ENCODE measurements around the gene MDN1. TPM values are rescaled to one million over a fixed set of nuclear protein-coding genes. Genes with fewer than 3 reads are reported as not detected.

The MDN1 gene
- total RNA-seq, 4 donors from 2014 or later: 23.3 to 41.3 (median 24.5) TPM

DNA sequence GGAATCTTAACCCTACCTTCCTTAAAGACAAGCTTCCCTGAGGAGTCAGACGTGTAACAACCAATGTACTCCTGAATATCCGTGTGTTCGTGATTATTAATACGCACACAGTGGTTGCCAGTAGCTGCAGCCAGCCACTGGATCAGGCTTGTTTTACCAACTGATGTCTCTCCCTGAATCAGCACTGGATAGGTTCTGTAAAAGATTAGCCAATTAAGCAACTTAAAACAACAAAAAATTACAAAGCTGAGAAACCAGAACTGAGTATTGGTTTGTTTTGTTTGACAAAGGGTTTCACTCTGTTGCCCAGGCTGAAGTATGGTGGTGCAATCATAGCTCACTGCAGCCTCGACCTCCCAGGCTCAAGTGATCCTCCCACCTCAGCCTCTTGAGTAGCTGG is 69.3 kb downstream of the MDN1 start:
- TF ChIP-seq, protein P1, sequence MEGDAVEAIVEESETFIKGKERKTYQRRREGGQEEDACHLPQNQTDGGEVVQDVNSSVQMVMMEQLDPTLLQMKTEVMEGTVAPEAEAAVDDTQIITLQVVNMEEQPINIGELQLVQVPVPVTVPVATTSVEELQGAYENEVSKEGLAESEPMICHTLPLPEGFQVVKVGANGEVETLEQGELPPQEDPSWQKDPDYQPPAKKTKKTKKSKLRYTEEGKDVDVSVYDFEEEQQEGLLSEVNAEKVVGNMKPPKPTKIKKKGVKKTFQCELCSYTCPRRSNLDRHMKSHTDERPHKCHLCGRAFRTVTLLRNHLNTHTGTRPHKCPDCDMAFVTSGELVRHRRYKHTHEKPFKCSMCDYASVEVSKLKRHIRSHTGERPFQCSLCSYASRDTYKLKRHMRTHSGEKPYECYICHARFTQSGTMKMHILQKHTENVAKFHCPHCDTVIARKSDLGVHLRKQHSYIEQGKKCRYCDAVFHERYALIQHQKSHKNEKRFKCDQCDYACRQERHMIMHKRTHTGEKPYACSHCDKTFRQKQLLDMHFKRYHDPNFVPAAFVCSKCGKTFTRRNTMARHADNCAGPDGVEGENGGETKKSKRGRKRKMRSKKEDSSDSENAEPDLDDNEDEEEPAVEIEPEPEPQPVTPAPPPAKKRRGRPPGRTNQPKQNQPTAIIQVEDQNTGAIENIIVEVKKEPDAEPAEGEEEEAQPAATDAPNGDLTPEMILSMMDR (IDR thresholded peaks at IDR 0.05; ENCODE audit: low read depth): no peak

DNA sequence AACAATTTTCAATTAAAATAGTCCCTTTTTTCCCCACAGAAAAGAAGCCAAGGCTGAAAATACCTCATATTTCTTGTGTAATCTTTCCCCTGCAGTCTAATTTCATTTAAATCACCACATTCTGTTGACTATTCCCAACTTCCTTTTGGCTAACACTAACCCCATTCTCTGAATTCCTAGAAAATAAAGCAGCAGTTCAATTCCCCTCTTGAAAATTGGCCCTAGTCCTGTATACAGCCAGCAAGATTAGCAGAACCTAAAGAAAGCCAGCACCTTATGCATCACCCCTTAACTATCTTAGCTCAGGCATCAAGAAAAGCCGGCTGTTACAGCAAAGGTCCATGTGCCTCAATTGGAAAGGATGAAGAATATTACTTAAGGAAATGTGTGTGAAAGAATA is 69.7 kb downstream of the MDN1 start:
- TF ChIP-seq, protein P1 (IDR thresholded peaks at IDR 0.05; ENCODE audit: low read depth): no peak

DNA sequence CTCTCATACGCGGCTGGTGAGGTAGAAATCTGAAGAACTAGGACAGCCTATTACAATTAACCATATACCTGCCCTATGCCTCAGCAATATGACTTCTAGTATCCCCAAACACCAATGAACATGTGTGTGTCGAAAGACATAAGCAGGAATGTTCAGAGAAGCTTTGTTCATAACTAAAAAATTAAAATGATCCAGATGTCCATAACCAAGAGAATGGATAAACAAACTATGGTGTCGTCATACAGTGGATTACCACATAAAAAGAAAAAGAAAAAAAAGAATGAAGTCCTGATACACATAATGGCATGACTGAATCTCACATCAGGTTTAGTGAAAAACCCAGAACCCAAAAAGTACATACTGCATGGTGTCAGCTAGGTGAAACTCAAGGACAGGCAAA is 73.9 kb downstream of the MDN1 start:
- TF ChIP-seq, protein P1 (IDR thresholded peaks at IDR 0.05; ENCODE audit: low read depth): no peak

DNA sequence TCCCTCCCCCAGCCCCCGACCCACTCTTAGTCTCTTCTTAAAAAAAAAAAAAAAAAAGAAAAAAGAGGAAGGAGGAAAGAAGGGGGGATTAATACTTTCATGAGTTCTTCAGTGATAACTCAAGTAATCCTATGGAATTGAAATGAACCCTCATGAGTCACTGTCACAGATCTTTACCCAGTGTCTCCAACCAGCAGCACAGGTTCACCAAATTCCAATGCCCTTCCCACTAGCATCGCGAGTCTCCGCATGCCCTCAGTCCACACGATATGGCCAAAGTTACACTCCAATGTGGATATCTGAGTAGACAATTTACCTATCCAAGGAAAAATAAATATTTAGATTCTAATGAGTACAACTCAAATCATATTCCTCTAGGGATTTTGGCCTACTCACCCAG is 74.5 kb downstream of the MDN1 start:
- TF ChIP-seq, protein P1 (IDR thresholded peaks at IDR 0.05; ENCODE audit: low read depth): no peak

DNA sequence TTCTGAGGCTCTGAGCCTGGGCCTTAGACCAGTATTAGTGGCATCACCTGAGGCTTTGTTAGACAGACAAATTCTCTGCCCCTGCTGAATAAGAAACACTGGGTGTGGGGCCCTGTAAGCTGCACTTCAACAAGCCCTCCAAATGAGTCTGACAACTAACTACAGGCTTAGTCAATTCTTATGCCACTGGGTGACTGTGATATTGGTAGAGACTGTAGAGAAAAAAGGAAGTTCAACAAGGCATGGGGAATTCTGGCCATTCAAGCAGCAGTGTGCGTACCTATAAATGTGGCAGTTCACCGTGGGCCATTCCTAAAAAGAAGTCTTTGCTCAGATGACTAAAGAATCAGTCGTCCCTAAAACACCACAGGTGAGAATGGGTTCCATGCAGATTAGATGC is 82.7 kb downstream of the MDN1 start:
- TF ChIP-seq, protein P1 (IDR thresholded peaks at IDR 0.05; ENCODE audit: low read depth): no peak

DNA sequence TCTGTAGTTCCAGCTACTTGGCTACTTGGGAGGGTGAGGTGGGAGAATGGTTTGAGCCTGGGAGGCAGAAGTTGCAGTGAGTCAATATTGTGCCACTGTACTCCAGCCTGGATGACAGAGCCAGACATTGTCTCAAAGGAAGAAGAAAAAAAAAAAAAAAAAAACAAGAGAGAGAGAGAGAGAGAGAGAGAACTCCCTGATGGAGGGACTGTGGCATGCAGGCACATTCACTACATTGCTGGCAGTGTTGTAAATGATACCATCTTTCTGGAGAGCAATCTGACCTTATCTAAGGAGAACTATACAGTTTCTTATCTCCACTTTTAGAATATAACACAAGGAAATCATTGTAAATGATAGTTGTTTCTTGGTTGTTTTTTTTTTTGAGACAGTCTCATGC is 85.1 kb downstream of the MDN1 start:
- TF ChIP-seq, protein P1 (IDR thresholded peaks at IDR 0.05; ENCODE audit: low read depth): no peak

DNA sequence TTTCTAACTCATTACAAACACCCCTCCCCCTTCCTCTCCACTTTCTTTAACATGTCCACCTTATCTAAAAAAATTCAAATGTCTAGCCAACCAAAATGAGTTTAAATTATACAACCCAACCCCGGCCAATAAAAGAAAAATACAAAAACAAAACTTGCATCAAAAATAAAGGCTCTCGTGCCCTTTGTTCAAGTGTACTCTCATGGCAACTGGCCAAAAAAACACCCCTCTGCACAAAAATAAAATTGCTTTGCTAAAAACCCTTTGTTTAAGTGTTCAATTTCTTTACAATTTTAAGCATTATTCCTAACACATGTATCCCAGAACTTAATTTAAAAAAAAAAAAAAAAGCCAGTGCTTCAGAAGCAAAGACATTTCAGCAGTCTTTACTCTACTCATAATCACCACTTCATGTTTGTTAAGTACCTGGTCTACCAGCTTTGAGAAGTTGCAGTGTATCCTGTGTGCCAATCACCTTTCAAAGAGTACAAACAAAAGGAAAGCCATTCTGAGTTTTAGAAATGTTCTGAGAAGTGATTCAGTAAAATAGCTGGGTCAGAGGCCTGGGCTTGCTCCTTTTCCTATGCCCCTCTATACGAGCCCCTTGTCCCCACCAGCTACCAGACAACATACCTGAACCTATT is 87.5 kb downstream of the MDN1 start:
- TF ChIP-seq, protein P1 (IDR thresholded peaks at IDR 0.05; ENCODE audit: low read depth): no peak

Data from subcutaneous adipose tissue (tissue), 4 donors.